ENCODE measurements around the gene HTN3. TPM values are rescaled to one million over a fixed set of nuclear protein-coding genes. Genes with fewer than 3 reads are reported as not detected.
"Not testable (repeated sequence)": the region's sequence is repeated elsewhere in the genome, so short reads cannot be mapped to it uniquely, and the experiment has no call there.

Gene HTN3
- total RNA-seq, 3 donors from 2014 or later: not detected

GRCh38 chr4:70027011-70027410 lies 1.2 kb upstream of the HTN3 start:
- Histone ChIP-seq H3K4me1 (ENCODE audit: low read depth) (no peaks in the 10 kb centered on the region), H3K9me3 (no peaks in the 10 kb centered on the region)
- intact Hi-C loops (cut with DNase I, micrococcal nuclease): no loop called here

GRCh38 chr4:70037559-70037958 lies 9.3 kb downstream of the HTN3 start:
- H3K9me3 ChIP-seq; intact Hi-C loops (cut with DNase I, micrococcal nuclease); H3K36me3 ChIP-seq (ENCODE audit: low read depth); H3K4me3 ChIP-seq; ATAC-seq; H3K4me1 ChIP-seq (ENCODE audit: low read depth): not testable (repeated sequence)
- DNase-seq: peak in 1 of 3 donors; percentile 40

More at GRCh38 chr4:70027011-70027410, 1.2 kb upstream of the HTN3 start:
- Histone ChIP-seq H3K4me3 (no peak overlapping the region), H3K36me3 (ENCODE audit: low read depth) (no peaks in the 10 kb centered on the region)
- TF ChIP-seq CTCF (IDR thresholded peaks at IDR 0.05): no peak
- no peak for ATAC-seq
- DNase-seq: no peak

- ATAC-seq; intact Hi-C loops (cut with DNase I, micrococcal nuclease); DNase-seq; H3K4me3 ChIP-seq; H3K36me3 ChIP-seq (ENCODE audit: low read depth); H3K9me3 ChIP-seq; H3K4me1 ChIP-seq (ENCODE audit: low read depth): not testable (repeated sequence)
These were observed 11.7 kb downstream of the HTN3 start for GRCh38 chr4:70039928-70040327.

GRCh38 chr4:70041652-70042286 lies 13.5 kb downstream of the HTN3 start:
- H3K9me3 ChIP-seq: no peaks in the 10 kb centered on the region
- no peak for TF ChIP-seq CTCF (IDR thresholded peaks at IDR 0.05)
- intact Hi-C loops (cut with DNase I, micrococcal nuclease): no loop called here
- H3K4me1 ChIP-seq (ENCODE audit: low read depth): no peaks in the 10 kb centered on the region
- H3K4me3 ChIP-seq: no peak overlapping the region
- ATAC-seq: no peak
- no peak for DNase-seq
- H3K36me3 ChIP-seq (ENCODE audit: low read depth): no peaks in the 10 kb centered on the region

- intact Hi-C loops (cut with DNase I, micrococcal nuclease); H3K4me3 ChIP-seq; DNase-seq; ATAC-seq; H3K9me3 ChIP-seq; H3K4me1 ChIP-seq (ENCODE audit: low read depth); H3K36me3 ChIP-seq (ENCODE audit: low read depth): not testable (repeated sequence)
These were observed 21.9 kb downstream of the HTN3 start, which contains the start of gene HTN1 for GRCh38 chr4:70050138-70050537. HTN1 (plus strand) TSS chr4:70050438; CDS start chr4:70053077, 2,639 bp downstream.

- intact Hi-C loops (cut with DNase I, micrococcal nuclease); H3K9me3 ChIP-seq; H3K36me3 ChIP-seq (ENCODE audit: low read depth); H3K4me1 ChIP-seq (ENCODE audit: low read depth); ATAC-seq; H3K4me3 ChIP-seq; DNase-seq: not testable (repeated sequence)
These were observed 28.3 kb downstream of the HTN3 start for GRCh38 chr4:70056534-70056933.

- Histone ChIP-seq H3K4me1 (ENCODE audit: low read depth) (no peaks in the 10 kb centered on the region), H3K36me3 (ENCODE audit: low read depth) (no peaks in the 10 kb centered on the region), H3K4me3 (no peak overlapping the region), H3K9me3 (peaks cover 4% of the 10 kb centered on the region)
- ATAC-seq (no peak), DNase-seq (no peak)
- TF ChIP-seq CTCF (IDR thresholded peaks at IDR 0.05): no peak
- intact Hi-C loops (cut with DNase I, micrococcal nuclease): no loop called here
These were observed 29.4 kb downstream of the HTN3 start for GRCh38 chr4:70057651-70058050.

- DNase-seq (no peak), ATAC-seq (no peak)
- intact Hi-C loops (cut with DNase I, micrococcal nuclease): no loop called here
- no peaks in the 10 kb centered on the region for H3K4me1 ChIP-seq (ENCODE audit: low read depth)
- H3K36me3 ChIP-seq (ENCODE audit: low read depth): no peaks in the 10 kb centered on the region
- H3K9me3 ChIP-seq: peaks cover 4% of the 10 kb centered on the region
- no peak for TF ChIP-seq CTCF (IDR thresholded peaks at IDR 0.05)
- no peak overlapping the region for H3K4me3 ChIP-seq
These were observed 30.9 kb downstream of the HTN3 start for GRCh38 chr4:70059149-70059548.
